ENCODE results near the gene CPNE2. TPM values are rescaled to one million over a fixed set of nuclear protein-coding genes. Genes with fewer than 3 reads are reported as not detected.

The CPNE2 gene
- total RNA-seq, 1 experiment from 2014 or later, result 51.5 TPM

GRCh38 chr16:57123974-57124674 is 31.7 kb downstream of the CPNE2 start:
- DNase-seq (ENCODE audit: low read depth), result no peak

DNA sequence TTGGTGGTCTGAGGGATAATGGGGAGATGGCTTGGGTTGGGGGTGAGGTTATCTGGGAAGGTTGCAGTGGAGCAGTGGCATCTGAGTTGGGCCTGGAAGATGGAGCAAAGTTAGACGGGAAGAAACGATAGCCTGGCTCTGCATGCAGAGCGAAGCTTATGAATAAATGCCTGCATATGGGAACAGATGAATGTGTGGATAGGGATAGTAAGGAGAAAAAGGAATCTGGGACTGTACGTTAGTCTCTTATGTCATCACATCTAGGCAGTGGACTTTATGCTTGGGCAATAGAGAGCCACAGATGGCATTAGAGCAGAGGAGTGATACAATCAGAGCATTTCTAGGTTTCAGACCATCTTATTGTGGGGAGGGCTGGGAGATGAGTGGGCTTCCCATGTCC is 33.0 kb downstream of the CPNE2 start:
- no peak for DNase-seq (ENCODE audit: low read depth)

GRCh38 chr16:57125969-57126368 is 33.6 kb downstream of the CPNE2 start:
- no peak for DNase-seq (ENCODE audit: low read depth)

DNA sequence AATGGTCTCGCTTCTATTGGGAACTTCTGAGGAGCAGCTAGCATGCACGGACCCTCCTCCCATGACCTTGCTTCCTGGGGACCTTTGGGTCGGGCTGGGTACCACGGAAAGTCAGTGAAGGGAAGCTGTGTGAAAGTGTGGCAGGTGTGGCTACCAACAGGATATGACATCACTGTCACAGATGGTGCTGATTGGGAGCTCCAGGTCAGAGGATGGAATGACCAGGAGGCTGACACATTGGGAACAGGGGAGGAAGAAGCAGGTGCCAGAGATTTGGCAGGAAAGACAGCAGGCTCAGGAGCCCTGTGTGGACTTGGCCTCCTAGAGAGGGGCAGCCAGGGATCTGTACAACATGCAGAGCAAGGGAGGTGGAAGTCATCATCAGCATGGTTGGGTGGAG is 34.0 kb downstream of the CPNE2 start:
- no peak for DNase-seq (ENCODE audit: low read depth)

GRCh38 chr16:57127037-57127763 is 34.8 kb downstream of the CPNE2 start:
- no peak for DNase-seq (ENCODE audit: low read depth)

DNA sequence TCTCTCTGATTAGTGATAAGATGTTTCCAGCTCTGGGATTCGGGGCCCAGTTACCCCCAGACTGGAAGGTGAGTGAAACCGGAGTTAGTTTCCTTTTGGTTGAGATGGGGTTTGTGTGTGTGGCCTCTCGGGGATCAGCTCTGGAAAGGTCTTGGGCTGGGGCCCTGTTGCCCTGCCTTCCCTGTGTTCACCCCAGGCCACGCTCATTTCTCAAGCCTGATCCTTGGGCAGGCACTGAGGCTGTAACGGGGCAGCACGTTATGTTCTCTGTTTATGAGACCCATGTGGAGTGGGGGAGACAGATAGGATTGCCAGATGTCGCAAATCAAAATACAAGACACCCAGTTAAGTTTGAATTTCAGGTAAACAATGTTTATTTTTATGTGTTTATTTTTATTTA is 35.5 kb downstream of the CPNE2 start:
- DNase-seq (ENCODE audit: low read depth), result no peak

GRCh38 chr16:57128771-57129389 is 36.5 kb downstream of the CPNE2 start:
- DNase-seq (ENCODE audit: low read depth), result no peak

- DNase-seq (ENCODE audit: low read depth), result no peak
Observed at GRCh38 chr16:57130950-57131321, 38.6 kb downstream of the CPNE2 start.

DNA sequence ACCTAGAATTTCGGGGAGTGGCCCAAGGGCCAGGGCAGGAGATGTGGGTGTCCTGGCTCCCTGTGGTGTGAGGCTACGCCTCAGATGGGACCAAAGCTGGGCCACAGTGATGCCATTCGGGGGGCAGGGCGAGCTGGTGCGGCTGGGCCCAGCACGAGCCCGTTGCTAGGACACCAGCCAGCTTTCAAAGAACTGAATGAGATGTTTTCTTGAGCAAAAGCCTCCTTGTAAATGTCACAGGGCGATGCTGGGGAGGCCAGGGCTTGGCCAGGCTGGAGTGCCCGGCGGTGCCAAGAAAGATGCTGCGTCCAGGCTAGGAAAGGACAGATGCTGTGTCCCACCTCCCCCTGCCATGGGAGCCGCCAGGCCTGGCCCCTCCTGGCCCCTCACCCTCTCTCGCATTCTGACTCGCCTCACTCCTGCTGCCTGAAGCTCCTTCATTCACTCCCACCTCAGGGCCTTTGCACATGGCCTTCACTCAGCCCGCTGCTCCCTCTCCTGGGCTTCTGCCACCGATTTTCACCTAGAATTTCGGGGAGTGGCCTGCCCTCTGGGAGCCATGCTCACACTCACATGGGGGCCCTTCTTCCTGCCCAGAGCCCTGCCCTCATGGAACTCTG is 39.1 kb downstream of the CPNE2 start:
- no peak for DNase-seq (ENCODE audit: low read depth)

DNA sequence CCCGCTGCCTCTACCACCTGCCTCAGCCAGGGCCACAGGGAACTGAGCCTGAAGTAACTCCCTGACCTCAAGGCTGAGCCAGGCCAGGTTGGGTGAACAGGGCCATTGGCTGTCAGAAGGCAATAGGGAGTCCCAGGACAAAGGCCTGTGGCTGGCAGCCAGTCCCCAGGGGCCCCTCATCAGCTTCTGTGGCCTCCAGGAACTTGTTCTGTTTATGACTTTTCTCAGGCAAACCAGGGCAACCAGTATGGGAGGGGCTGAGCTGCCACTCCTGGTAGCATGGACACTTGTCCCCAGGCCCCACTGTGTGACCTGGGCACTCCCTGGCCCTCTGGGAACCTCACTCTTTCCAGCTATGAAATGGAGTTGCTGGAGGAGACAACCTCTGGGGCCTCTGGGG is 40.1 kb downstream of the CPNE2 start:
- no peak for DNase-seq (ENCODE audit: low read depth)

GRCh38 chr16:57133031-57133430 is 40.6 kb downstream of the CPNE2 start:
- no peak for DNase-seq (ENCODE audit: low read depth)

DNA sequence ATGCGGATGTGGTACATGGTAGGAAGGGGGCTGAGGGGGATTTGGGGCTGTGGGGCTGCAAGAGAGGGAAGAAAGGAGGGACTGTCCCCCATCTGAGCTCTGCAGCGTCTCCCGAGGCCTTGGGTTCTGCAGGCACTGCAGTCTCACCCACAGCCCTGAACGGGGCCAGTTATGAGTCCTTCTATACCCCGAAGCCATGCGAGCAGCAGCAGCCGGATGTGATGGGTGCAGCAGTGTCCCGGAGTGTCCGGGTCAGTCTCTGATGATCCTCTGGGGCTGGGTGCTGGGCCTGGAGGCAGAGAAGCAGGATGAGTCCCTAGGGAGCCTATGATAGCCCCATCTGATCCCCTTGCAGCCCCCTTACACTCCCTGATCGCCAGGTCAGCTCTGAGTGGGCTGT is 41.5 kb downstream of the CPNE2 start:
- DNase-seq (ENCODE audit: low read depth), result no peak

- no peak for DNase-seq (ENCODE audit: low read depth)
Observed at GRCh38 chr16:57134982-57135381, 42.6 kb downstream of the CPNE2 start.

GRCh38 chr16:57137043-57137442 is 44.7 kb downstream of the CPNE2 start:
- no peak for DNase-seq (ENCODE audit: low read depth)

- no peak for DNase-seq (ENCODE audit: low read depth)
Observed at GRCh38 chr16:57137566-57138273, 45.3 kb downstream of the CPNE2 start.

GRCh38 chr16:57138281-57138935 is 46.0 kb downstream of the CPNE2 start:
- DNase-seq (ENCODE audit: low read depth), result no peak

DNA sequence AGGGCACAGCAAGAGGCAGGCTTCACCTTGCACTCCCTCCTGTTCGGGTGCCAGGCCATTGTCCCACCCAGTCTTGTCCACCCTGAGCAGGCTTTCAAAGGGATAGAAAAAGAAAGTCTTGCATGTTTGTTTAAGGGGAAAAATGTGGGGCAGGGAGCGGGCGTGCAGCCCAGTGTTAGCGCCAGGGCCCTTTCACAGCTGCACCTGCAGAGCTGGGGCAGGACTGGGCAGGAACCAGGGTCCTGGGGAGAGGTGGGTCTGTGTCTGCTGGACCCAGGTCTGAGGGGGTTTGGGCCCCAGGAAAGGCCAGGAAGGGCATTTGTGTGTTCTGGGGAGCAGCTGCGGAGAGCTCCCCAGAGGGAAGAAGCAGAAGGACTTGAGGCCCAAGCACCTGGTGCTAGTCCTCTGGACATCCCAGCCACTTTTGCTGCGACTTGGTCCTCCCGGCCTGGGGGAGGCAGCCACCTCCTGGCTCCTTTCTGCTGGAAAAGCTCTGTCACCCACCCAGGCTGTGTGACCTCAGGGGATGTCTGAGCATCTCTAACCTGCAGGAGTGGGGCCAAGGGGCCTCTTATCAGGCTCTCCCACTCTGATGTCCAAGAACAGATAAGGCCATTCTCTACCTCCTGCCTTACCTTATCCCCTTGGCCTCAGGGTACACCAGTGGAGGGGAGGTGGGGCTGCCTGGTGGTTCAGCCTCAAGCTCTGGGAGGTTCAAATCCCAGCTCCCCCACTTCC is 48.7 kb downstream of the CPNE2 start:
- no peak for DNase-seq (ENCODE audit: low read depth)

- DNase-seq (ENCODE audit: low read depth), result no peak
Observed at GRCh38 chr16:57141822-57142631, 49.6 kb downstream of the CPNE2 start.

- DNase-seq (ENCODE audit: low read depth), result no peak
Observed at GRCh38 chr16:57143149-57143921, 51.0 kb downstream of the CPNE2 start.

Measured in HT1080 (cell line).